HG03159 (cell line): ENCODE measurements around the gene PACC1.

Source experiments
- ATAC-seq: cut with Tn5 transposase; IDR thresholded peaks from one replicate; pipeline ENCODE4 v1.9.1; 2021; ENCODE audit warnings: mild to moderate bottlenecking, moderate library complexity; ENCODE audit not compliant: unreplicated experiment

The PACC1 gene

DNA sequence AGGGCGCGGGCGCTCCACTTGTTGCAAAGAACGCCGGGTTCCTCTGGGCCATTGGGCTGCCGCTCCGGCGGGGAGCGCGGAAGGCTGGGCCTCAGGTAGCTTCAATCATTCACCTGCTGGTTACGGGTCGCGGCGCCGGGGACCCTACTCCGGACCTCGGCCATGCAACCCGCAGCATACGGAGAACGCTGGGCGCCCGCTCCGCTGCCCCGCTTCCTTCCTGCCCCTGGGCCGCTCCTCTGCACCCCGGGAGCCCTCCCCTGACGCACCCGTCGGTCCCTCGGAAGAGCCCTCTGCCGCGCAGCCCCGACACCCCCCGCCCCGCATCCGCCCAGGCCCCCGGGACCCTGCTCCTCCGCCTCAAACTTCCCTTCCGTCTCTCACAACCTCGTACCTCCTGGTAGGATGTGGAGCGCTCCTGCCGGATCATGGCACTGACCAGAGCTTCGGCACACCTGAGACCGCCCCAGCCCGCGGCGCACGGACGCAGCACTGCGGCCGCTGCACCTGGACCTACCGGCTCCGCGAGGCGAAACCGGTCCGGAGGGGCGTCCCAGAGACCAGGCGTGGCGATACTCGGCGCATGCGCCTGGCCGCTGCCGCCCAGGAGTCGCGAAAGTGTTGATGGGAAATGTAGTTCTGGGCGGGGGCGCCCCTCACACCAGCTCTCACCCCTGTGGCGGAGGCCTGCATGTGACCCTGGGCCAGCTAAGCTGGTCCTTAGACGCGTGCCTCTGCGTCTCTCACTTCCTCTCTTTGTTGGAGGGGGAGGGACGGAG, at the start of gene PACC1:
Gene PACC1, minus strand, starts transcription at position 559 of the 779 bp plus-strand sequence. Its CDS starts 129 bp downstream, at position 430.
- peak; percentile 98 for ATAC-seq

DNA sequence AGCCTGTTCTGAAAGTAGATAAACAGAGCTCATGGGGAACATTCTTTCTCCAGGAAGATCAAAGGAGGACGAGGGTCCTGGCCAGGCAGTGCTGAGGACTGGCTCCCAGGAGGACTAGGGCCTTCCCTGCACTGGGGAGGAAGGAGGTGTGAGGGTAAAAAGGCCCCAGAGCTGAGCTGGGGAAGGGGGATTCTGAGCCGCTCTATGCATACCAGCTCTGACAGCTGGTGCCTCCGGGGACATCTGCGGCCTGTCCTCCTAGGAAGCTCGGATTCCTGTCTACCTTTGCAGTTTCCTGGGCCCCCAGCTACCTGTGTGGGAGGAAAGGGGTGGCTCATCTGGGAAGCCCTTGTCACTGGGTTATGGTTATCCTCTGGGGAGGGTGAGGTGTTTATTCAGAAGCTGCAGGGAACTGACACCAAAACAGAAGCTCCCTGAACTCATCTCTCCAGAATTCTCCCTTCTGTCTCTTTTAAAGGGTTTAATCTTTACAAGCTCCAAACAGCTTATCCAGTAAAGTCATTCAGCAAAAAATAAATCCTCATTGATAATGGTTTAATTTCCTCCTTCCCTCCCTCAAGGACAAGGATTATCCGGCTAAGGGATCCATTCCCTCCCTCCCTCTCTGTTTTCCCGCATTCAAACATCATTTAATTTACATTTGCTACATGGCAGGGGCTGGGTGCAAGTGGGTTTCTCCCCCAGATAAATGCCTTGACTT, 49.0 kb upstream of the PACC1 start:
- ATAC-seq: no peak

DNA sequence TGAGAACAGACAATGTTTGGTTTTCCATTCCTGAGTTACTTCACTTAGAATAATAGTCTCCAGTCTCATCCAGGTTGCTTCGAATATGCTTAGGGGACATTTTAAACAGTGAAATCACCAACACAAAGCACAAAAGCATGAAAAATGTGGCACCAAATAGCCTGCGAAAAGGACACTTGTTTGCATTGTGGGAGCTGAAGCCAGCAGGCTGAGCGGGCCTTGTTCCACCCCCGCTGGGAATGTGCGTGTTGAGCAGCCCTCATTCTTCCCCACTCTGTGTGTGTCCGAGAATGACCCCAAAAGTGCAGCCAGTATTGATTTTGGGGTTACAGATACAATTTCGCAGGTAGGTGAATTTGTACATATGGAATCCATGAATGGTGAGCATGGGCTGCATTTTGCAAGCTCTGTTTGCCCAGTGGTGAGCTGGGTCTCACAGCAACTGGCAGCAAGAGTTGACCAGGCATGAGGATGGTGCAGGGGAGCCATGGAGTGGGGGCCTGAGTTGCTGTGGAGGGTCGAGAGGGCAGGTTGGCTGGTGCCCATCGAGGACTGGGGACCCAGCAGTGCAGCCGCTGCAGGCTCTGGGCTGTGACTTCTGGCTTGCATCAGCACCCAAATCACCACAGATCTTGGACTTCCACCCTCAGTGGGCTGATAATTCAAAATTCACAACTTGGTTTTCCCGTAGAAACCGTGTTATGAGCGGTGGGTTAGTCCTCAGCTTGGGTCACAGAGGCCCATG, 47.4 kb upstream of the PACC1 start:
- no peak for ATAC-seq

DNA sequence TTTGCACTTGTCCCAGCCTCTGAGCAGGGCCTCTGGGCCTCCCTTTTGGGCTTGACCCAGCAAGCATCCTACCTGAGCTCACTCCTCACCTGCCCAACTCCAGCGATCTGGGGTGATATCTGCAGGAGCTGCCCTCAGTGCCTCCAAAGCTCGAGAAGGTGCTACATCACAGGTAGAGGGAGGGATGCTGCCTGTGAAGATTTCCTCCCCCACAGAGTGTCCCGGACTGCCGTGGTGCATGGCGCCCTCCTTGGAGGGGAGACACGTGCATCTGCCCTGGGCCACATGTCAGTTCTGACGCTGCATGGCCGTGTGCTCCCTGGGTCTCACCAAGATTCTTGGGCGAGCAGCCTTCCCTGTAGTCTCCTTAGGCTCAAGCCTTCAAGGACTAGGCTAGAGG, 45.7 kb upstream of the PACC1 start:
- no peak for ATAC-seq

DNA sequence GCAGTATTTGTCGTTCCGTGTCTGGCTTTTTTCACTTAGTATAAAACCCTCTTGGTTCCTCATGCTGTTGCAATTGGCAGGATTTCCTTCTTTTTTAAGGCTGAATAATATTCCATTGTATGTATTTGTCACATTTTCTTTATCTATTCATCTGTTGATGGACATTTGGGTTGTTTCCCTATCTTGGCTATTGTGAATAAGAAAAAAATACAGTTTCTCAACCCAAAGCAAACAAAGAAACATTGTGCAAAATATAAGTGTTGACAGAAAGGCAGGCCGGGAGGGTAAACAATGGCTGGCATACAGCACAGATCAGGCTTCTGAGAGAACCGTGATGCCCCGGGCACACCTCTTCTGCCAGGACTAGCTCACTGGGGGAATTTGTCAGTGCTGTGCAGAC, 45.0 kb upstream of the PACC1 start:
- no peak for ATAC-seq

DNA sequence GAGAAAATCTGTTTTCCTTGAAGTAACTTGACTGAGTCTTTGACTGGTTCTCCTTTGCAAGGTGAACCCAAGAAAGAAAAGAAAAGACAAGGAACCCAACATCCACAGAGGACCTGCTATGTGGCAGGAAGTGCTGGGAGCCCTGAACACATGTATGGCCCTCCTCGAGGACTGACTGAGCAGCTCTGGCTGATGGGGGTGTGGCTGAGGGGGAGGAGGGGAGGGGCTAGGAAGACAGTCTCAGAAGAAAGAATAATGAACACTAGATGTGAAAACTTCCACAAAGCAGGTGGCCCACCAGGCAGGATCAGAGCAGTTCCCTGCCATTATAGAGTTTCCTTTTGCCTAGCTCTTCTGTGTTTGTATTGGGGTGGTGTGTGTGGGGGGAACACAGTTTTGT, 44.1 kb upstream of the PACC1 start:
- ATAC-seq: no peak

DNA sequence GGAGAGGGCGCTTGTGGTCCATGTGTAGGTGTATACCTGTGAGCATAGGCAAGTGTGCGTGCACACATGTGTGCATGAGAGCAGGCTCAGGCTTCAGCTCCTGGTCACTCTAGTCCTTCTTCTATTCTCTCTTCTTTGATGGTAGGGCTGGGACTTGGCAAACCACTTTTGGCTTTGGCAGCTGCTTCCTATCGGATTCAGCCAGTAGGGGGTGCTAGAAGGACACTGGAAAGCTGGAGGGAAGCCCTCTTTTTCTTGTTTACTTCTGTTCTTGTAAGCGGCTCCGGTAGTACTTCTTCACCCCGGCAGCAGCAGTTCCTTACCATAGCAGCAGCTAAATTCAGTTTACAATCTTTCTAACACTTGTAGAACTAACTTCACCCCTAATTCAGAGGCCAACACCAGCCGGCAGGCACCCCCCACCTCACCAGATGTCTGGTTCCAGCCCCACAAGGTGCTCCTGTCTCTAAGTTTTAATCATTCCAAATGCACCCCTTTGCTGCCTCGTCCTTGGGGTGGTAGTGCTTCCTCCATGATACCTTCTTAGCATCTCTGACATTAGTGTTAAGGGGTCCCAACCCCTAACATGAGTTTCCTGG, 43.2 kb upstream of the PACC1 start:
- no peak for ATAC-seq

DNA sequence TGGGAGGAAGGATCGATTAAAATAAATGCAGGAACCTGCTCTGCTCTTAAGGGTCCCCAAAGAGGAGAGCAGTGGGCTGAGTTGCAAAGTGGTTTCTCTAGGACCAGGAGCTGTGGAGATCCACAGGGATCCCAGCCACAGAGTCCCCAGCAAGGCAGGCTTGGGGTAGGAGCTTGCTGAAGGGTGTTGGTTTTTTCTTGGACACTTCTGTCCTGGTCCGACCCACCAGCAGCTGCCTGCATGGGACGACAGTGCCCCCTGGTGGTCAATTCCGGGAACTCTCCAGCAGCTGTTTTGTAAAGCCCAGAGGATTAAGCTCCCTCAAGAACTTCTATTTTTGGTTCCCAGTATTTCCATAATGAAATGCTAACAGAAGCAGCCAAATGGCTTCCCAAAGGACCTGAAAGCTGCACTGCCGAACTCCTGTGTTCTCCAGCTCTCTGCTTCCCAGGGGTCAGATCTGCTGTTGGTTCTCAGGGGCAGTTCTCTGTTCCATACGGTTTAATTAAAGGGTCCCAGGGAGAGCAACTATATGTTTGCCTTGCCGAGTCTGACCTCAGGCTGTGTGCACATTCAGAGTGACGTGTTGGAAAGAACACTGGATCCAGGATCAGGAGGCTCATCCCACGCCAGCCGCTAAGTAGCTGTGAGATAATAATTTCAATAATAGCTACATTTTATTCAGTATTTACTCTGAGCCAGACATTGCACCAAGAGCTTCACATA, 41.3 kb upstream of the PACC1 start:
- ATAC-seq: peak; percentile 49

DNA sequence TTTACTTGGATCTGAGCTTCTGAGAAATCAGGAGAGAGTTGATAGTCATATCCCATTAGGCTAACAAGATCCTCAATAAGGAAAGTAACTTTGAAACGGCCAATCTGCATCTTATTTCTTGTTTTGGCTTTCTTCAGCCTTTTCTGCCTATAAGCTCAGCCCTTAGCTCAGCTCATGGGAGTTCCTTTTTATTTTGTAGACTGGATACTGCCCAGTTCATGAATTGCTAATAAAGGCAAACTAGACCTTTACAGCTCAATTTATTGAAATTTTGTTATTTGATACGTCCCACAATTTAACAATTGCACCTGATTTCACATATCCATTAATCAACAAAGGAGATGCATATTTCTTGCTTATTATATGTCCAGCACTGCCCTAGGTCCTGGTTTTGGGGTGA, 40.7 kb upstream of the PACC1 start:
- ATAC-seq: no peak

DNA sequence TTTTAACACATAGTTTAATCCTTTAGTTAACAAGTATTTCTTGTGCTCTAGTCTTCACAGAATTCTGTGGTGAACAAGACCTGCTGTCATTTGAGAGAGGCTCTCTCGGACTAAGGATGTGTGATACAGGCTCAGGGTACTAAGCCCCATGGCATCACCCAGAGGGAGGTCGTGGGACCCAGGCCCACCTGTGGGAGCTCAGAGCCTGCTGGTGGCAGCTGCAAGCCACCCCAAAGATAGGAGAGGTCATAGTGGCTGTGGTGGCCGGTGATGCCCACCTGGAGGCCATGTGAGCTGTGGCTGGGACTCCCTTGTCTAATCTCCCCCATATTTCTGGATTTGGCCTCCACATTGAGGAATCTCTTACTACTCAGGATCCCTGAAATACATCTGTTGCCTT, 40.1 kb upstream of the PACC1 start:
- no peak for ATAC-seq

DNA sequence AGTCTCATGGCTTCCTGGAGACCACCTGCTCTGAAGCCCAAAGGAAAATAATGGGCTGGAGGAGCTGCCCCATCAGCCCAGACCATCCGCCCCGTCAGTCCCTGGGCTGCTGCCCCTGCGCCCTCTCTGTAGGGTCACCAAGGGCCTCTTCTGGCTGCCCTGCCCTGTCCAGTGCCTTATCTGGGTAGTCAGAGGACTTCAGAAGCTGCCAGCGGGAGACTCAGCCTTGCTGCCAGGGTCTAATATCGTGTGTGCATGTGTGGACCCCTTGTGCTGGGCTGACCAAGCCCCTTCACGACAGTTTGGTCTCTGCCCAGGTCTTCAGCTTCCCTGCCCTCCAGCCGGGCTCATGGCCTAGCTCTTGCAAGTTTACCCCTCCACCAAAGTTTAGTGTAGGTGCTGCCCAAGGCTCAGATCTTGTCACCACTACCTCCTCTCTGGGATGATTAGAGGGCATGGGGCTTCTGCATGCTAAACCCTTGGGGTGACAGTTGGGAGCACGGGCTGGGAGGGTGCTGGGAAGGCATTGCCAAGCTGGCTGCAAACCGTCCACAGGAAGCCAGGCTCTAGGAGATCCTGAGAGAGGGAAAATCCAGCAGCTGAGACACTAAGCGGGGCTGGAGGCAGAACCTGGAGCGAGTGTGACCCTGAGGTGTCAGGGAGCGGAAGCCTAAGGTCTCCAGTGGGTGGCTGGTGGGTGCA, 38.6 kb upstream of the PACC1 start:
- no peak for ATAC-seq

DNA sequence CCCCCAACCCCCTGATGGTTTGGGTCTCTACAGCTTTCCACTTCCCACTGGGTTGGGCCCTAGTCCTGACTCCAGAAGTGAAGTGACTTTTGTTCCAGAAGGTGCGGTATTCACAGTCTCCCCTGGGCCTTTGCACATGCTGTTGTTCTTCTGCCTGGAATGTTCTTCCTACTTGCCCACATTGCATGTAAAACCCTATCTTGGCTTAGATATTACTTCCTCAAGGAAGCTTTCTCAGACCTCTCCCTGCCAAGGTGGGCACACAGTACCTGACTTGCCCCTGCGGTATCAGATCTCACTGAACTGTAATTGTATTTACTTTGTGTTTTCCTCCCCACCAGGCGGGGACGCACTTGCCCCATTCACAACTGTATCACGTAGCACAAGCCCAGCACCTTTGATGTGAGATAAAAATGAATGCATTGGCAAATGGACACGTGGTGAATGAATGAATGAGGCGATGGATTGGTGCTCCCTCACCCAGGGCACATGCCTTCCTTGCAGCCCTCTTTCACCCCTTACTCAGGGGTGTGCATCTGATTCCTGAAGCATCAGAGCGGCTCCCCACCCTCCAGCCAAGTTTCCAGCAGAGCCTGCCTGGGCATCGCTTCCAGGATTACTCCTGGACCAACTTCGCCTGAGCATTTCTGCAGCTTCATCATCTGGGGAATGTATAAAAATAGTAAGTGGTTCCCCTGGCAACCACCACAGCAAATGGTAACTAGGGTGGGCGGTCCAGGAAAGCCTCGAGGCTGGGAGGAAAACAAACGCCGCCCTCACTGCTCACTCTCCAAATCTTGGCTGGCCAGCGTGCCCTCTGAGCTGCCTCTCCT, 37.9 kb upstream of the PACC1 start:
- ATAC-seq: no peak

DNA sequence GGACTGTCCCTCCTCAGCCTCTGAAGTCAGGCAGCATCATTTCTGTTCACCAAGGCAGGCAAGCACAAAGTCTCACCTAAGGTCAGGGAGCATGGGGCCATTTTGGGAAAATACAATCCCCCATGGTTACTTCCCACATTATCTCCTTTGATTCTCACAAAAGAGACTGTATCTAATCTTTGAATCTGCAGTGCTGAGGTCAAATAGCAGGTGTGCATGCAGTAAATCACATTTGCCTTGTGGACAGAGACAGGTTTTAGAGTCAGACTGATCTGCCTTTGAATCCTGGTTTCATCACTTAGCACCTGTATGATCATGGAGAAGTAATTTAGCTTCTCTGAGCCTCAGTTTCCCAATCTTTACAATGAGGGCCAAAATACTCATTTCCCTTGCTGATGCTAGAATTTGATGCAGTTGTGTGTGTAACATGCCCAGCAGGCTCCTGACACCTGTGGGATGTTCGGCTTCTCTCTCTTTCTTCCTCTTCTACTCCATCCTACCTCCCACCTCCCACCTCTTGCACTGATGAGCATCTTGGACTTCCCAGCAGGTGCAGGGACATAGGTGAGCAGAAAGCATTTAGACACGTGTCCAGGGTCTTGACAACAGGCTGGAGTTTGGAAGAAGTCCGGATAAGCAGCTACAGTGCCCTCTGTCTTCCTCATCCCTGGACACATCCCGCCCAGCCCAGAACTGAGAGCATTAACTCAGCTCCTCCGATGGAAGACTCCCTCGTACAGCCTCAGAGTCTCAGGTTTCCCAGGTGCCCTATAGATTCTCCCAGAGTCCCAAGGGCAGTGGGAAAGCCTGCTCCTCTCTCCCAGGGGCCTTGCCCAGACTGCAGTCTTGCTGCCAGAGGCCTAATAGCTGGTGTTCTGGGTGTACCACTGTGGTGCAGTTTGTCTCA, 37.0 kb upstream of the PACC1 start:
- no peak for ATAC-seq

DNA sequence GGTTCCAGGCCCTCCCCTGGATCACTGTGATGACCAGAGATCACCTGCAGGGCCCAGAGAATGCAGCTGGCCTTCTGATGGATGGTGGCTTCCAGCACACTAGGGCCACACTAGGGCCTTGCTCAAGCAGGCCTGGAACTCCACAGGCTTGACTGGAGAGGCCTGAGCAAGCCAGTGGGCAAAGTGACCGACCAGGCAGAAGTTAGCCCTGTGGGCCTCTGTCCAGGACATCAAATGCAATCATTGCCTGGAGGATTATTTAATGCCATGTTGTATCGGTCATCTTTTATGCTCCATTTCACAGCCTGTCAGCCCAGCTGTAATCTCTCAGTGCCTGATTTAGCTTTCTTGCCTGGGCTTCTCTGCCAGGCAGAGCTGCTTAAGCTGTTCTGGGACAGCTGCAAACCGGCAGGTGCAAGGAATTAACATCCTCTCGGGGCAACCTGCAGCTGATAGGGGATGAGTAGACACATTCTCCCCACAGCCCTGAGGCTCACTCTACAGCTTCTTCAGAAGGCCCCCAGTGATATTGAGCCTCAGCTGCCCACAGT, 35.7 kb upstream of the PACC1 start:
- no peak for ATAC-seq

DNA sequence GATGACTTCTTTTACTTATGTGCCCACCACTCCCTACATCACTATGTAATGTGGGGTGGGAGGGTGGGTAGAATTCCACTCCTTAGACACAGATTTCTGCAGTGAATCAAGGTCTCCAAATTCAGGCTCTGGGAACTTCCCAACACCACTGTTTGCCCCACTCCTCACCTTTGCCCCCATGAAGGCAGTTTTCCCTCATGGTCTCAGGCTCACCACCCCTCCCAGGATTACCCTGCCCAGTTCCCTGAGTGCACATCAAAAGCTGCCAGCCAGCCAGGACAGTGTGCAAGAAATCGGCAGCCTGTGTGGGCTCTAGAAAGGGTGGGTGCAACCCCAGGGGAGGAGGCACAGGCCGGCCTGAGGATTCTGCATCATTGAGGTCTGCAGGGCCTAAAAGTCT, 32.8 kb upstream of the PACC1 start:
- no peak for ATAC-seq

DNA sequence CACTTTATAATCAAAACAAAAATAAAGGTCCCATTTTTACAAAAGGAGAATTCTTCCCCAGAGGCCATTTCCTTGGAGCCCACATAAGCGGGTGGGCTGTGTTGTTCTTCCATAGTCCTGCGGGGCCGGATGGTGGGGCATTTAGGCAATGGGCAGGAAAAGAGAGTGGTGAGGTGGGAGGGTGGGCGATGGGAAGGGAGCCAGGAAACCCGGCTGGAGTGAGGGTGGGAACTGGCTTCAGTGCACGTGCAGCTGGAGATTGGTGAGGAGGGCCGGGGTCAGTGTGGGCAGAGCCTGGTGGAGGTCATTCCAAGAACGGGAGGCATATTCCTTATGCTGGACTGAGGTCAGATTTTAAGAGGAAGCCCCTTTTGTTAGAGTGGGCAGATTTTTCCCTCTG, 31.6 kb upstream of the PACC1 start:
- ATAC-seq: no peak

DNA sequence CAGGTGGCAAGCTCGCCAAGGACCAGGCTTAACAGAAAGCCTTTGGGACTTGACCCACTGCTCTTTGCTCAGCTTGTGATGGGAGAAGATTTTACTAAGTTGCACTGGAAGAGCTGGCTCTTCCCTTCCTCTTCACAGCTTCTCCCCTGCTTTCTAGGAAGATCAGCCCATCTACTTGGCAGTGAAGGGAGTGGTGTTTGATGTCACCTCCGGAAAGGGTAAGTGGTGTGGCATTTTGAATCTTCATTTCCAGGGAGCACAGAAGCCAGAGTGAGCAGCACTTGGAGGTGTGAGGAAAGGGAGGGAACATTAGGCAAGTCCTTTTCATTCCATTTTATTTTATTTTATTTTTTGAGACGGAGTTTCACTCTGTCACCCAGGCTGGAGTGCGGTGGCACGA, 27.7 kb upstream of the PACC1 start:
- no peak for ATAC-seq

DNA sequence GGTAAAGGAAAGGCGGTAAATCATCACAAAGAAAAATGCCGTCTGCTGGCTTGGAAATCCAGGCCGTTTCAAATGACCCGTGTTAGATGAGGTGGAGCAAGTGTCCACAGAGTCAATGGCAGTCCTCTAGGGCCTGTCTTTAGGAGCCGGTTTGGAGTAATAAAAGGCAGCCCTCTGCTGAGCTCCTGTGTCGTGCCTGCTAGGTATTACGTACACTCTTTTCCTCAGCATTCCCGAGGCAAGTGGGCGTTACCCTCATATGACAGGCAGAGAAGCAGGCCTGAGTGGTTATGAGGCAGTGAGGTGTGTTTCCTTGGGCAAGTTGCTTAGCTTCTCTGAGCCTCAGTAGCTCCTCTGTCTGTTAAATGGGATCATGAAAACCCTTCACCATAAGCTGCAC, 25.7 kb upstream of the PACC1 start:
- ATAC-seq: no peak
